ENCODE measurements around the gene ROR1.
"Not testable (repeated sequence)": the region's sequence is repeated elsewhere in the genome, so short reads cannot be mapped to it uniquely, and the experiment has no call there.

Gene ROR1

DNA sequence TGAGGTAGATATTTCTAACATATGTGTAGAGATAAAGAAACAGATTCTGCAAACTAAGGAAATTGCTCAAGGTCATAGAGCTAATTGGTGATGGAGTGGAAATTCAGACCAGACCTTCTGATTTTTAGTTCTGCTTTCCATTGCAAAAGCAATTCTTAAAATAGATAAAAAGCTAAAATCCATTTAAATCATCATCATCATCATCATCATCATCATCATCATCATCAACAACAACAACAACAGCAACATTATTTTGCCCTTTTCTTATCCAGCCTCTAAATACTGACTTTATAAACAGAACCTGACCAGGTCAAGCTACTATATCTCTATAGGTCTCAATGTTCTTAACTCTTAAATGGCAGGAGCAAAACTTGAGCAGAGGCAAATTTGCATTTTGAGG, 14.0 kb upstream of the ROR1 start:
- ATAC-seq = no peak

- no peak for ATAC-seq
Measured at GRCh38 chr1:63770381-63770780, 3.4 kb upstream of the ROR1 start.

DNA sequence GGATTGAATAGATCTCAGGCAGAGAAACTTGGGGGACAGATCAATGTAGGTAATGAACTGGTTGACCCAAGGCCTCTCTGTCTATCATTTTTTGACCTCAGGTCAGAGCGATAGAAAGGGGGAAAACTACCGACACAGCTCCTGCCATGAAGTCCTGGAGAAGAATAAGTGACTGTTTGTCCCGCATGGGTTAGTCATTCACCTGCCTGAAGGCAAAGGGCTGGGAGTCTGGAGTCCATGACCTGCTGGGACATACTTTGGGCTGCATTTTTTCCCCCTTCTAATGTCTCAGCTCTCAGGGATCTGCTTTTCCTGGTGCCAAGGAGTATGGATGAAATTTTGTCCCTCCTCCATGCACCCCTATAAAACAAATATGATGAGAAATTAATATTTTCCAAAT, 1.6 kb upstream of the ROR1 start:
- no peak for ATAC-seq

DNA sequence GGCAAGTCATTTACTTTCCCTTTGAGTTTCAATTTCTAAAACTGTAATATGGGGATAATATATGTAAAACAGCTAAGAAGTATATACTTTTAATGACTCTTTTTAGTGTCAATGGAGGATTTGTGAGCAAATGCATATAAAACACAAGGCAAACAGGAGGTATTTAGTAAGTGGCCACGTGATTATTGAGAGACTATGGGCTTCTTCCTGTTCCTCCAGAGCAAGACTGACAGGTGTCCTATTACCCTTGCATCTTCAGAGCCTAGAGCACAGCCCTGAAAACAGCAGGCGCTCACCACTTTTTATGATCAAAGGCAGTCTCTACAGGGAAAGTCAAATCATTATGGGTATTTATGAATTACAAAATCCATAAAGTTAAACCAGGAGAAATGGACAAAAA, 941 bp upstream of the ROR1 start:
- ATAC-seq = no peak

GRCh38 chr1:63773496-63773814, 362 bp upstream of the ROR1 start:
- ATAC-seq = peak in 1 of 2 donors; percentile 13

GRCh38 chr1:63774617-63775417, 1.0 kb downstream of the ROR1 start:
- no peak for ATAC-seq

GRCh38 chr1:63775418-63776127, 1.8 kb downstream of the ROR1 start:
- no peak for ATAC-seq

- no peak for ATAC-seq
Measured at GRCh38 chr1:63777286-63777685, 3.5 kb downstream of the ROR1 start.

- no peak for ATAC-seq
Measured at GRCh38 chr1:63777965-63778880, 4.4 kb downstream of the ROR1 start.

DNA sequence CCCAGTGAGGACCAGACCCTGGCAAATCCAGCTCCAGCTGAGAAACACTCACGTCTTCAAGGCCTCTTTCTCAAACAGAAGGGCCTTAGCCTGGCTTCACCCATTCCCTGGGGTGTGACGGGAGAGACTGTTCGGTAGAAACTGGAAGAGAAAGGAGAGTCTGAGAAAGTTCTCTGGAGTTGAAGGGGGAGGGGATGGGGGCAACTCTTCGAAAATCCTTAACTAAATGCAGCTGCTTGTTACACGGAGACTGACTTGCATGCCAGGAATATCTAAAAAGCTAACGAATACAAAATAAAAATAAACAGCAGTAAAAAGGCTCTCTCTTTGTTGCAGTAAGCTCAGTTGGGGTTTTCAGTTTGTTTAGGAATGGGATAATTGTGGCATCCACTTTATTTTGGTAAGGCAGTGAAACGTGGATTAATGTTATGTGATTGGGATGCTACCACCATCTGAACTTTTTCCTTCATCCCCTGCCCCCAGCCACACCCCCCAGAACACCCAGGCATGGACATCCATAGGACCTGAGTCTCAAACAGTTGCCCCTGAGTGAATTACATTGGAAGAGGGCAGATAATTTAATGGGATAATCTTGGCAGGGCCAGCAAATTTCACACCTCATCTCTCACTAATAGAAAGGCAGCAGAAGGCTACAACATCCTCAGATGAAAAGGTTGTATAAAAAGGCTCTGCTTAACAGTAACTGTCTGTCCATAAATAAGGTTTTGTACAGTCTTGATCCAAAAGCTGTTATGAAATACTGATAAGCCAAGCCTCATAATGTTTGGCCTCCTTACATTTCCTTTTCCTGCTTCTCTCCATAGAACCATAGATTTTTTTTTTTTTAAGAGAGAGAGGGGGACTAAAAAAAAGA, 5.8 kb downstream of the ROR1 start:
- ATAC-seq = no peak

DNA sequence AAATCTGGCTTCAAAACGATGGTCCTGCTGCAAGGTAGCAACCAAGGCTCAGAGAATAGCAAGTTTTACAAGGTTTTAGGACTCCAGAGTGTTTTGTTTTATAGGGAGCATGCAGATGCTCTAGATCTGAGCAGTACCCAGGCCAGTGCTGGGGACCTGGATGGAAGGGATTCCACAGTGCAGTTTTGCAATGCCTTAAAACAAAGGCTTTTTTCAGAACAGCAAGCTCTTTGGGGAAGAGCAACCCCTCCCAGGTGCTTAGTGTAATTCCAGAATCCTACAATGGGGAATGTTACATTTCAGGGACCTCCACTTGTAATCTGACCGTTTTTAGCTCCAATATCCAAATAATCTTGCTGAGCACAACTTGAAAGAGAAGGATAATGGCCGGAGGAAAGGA, 6.7 kb downstream of the ROR1 start:
- ATAC-seq = no peak

GRCh38 chr1:63782982-63783381, 9.2 kb downstream of the ROR1 start:
- ATAC-seq = no peak

GRCh38 chr1:63784083-63784482, 10.3 kb downstream of the ROR1 start:
- no peak for ATAC-seq

GRCh38 chr1:63784489-63785390, 10.9 kb downstream of the ROR1 start:
- ATAC-seq = no peak

GRCh38 chr1:63787270-63787669, 13.5 kb downstream of the ROR1 start:
- ATAC-seq = not testable (repeated sequence)

DNA sequence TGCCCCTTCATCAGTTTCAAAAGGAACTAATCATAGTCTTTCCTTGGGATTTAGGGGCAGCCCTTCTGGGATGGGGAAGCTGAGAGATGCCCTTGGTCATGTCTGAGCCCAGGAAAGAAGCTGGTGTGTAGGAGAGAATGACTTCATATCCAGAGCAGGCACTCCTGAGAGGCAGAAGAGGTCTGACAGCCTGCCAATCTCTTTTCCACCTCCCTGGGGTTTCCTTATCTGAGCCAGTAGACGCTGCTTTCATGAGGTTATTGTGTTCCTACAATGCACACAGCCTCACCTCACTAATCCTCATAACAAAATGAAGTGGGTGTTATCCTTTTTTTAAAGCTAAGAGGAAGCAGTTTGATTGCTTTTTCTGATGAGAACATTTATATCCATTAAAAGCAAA, 14.1 kb downstream of the ROR1 start:
- ATAC-seq = no peak

DNA sequence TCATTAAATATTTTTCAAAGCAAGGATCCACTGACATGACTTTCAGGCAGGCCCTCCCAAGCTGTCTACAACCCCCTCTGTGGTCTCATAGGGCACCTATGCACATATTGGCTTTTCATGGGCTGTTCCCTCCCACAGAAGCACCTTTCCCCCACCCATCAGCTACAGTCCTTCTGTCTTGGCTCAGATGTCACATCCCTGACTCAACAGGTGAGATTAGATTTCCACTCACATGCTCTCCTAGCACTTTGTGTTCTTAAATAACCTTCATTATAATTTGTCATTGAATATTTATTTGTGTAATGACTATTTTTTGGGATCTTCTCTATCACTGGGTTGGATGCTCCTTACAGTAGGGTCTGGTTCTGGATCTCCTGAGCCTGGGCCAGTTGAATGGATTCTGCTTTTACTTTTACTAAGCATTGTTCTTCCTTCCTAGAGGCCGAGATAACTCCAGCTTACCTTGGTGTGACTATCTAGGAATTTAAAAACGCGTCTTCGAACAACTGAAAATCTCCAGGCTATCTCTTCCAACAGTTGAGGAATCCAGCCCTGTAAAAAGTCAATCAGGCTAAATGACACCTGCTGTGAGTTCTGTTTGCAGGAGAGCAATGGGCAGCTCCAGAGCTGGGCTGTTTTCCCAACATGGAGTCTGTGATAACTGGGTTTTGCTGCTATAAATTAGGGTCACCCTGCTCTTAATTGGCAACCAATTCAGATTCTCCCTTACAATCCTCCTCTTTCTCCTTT, 16.2 kb downstream of the ROR1 start:
- ATAC-seq = no peak

DNA sequence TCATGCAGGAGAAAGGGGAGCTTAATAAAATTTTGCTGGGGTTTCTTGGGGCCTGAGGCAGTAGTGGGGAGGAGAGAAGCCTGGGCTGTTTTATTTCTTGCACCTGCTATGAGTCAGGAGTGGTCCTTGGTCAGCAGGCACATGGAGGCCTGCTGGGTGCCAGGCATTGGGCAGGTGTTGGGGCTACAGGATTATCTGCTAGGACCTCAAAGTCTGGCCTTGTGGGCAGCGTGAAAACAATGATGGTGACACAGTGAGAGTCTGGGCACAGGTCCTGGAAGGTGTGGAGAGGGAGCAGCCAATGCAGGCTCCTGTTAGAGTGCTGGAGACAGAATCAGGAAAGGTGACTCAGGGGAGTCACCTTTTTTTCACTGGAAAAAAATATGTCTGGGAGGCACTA, 17.2 kb downstream of the ROR1 start:
- ATAC-seq = no peak

DNA sequence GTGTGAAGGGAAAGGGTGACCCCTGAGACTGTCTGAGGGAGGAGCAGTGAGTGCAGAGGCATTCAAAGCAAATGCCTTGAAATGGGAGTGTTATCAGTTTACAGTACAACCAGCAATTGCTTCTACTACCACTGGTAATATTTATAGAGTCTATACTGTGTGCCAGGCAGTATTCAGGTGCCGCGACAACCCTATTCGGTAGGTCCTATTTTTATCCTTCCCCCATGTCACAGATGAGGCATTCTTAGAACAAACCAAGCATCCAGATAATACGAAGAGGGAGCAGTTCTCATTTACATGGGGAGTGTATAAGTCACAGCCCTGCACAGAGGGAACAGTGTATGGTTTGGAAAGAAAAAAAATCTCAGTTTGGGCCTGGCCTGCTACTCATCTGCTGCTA, 18.3 kb downstream of the ROR1 start:
- no peak for ATAC-seq

- no peak for ATAC-seq
Measured at GRCh38 chr1:63793741-63794240, 20.0 kb downstream of the ROR1 start.

All from activated CD4-positive, CD25-positive, alpha-beta regulatory T cell treated with anti-CD3 and anti-CD28 coated beads, Interleukin-2, amount 50 U/mL, for 24 hours (primary cell).